OCI-LY3 (cell line): Measurements from ENCODE around the gene CDT1.

Experiments used
- EZH2phosphoT487 ChIP-seq: fragments of 200-600 bp; shearing (Covaris generic); IDR thresholded peaks from 2 replicates; pipeline ENCODE4 v1.6.1; 2018; ENCODE audit warnings: antibody characterized with exemption, mixed run types, low read depth
- TF ChIP-seq, protein P1 (sequence below): fragments of 200-600, 300-600 bp; sonication (generic); IDR thresholded peaks from 2 replicates; pipeline ENCODE4 v1.5.1; 2014; ENCODE audit warnings: antibody characterized with exemption, low read length, low read depth

DNA sequence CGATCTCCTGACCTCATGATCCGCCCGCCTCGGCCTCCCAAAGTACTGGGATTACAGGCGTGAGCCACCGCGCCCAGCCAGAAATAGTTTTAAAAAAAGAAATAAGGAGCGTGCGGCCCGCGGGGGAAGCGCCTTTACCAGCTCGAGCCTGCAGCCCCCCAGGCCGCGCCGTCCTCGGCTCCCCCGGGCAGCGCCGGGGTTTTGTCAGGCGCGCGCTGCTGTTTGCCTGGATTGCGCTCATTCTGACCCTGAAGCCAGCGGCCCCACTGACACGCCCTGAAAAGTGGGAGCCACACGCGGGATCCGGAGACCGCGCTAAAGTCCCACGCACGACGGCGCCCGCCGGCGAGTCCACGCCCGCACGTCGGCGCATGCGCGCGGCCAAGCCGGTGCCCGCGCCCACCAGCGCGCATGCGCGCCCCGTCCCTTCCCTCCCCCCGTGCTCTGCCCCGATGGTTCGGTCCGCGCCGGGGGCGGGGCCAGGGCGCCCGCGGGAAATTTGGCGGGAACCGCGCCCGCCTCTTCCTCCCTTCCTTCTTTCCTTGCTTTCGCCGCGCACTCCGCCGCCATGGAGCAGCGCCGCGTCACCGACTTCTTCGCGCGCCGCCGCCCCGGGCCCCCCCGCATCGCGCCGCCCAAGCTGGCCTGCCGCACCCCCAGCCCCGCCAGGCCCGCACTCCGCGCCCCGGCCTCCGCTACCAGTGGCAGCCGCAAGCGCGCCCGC, at the start of gene CDT1:
- TF ChIP-seq, protein P1, sequence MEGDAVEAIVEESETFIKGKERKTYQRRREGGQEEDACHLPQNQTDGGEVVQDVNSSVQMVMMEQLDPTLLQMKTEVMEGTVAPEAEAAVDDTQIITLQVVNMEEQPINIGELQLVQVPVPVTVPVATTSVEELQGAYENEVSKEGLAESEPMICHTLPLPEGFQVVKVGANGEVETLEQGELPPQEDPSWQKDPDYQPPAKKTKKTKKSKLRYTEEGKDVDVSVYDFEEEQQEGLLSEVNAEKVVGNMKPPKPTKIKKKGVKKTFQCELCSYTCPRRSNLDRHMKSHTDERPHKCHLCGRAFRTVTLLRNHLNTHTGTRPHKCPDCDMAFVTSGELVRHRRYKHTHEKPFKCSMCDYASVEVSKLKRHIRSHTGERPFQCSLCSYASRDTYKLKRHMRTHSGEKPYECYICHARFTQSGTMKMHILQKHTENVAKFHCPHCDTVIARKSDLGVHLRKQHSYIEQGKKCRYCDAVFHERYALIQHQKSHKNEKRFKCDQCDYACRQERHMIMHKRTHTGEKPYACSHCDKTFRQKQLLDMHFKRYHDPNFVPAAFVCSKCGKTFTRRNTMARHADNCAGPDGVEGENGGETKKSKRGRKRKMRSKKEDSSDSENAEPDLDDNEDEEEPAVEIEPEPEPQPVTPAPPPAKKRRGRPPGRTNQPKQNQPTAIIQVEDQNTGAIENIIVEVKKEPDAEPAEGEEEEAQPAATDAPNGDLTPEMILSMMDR: no peak
- no peak for TF ChIP-seq EZH2phosphoT487
